ENCODE data around the gene FKBP10. TPM values are rescaled to one million over a fixed set of nuclear protein-coding genes. Genes with fewer than 3 reads are reported as not detected.

The FKBP10 gene
- total and polyA plus RNA-seq, 10 of the 15 experiments (the other 5 are each of a cell fraction or from before 2014, with no cell fraction given), result 0.02 to 4.7 (median 1.8) TPM

DNA sequence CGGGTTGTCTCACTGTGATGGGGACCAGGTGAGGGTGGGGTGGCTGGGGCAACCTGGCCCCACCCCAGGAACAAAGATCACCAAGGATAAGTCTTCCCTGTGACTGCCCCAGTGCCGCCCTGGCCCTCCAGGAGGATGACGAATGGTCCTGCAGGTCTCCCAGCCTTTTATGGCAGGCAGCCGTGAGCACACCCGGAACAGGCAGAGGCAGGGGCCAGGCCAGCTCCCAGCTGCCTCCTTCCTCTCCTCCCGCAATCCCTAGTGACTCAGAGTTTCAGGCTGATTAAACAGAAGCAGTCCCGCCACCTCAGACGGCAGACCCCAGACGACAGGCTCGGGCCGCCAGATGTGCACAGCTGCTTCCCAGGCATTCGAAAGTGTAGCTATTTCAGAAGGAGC lies 39.6 kb upstream of the FKBP10 start:
- no peak overlapping the region for H2AFZ ChIP-seq (ENCODE audit: control insufficient read depth, low read depth, low read length)
- H3K79me2 ChIP-seq (ENCODE audit: control insufficient read depth, insufficient read depth, low read length), result peaks cover 4% of the 10 kb centered on the region
- no TSS peak for BruUV-seq (replicated peaks)
- ChIA-PET RAD21 (ENCODE audit: unreplicated experiment) (no interaction called here), CTCF (no interaction called here), POLR2A (interaction anchor here (1.9 kb wide), 1 partner anchor 13 kb away, joined by 6 read pairs; the partner anchor contains the start of gene JUP), SMC1A (ENCODE audit: uncharacterized antibody, unreplicated experiment) (no interaction called here)
- no peak overlapping the region for H3K9ac ChIP-seq (ENCODE audit: control insufficient read depth, insufficient read depth, low read length)
- intact Hi-C loops (cut with micrococcal nuclease; ENCODE audit: unreplicated experiment) (no loop called here), in situ Hi-C loops (cut with MboI) (no loop called here)
- ATAC-seq (no peak), FAIRE-seq (no peak), DNase-seq (ENCODE audit: low read depth, low spot score) (no peak)
- H4K20me1 ChIP-seq (ENCODE audit: control insufficient read depth, insufficient read depth), result no peaks in the 10 kb centered on the region
- no peaks in the 10 kb centered on the region for H3K27me3 ChIP-seq (replicated peaks in 1 of 2; ENCODE audit: control insufficient read depth in 2 of 2, insufficient read depth in 2 of 2, low read length in 1 of 2)
- no peaks in the 10 kb centered on the region for H3K36me3 ChIP-seq (ENCODE audit: control insufficient read depth in 2 of 2, insufficient read depth in 2 of 2, low read length in 1 of 2)
- whole genome bisulfite sequencing (ENCODE audit: insufficient coverage, insufficient replicate concordance, low lambda C conversion rate, missing lambda C conversion rate), result 59% methylated on average over 12 of the region's 12 CpGs
- H3K4me2 ChIP-seq (ENCODE audit: control insufficient read depth, insufficient read depth), result no peak overlapping the region
- no peak overlapping the region for H3K27ac ChIP-seq (ENCODE audit: control insufficient read depth, insufficient read depth)
- H3K4me1 ChIP-seq (ENCODE audit: control insufficient read depth, insufficient read depth, low read length), result no peaks in the 10 kb centered on the region
- TF ChIP-seq HDGF (IDR thresholded peaks at IDR 0.05) (no peak), ZBED1 (IDR thresholded peaks at IDR 0.05; ENCODE audit: borderline replicate concordance) (no peak), EGR1 (IDR thresholded peaks at IDR 0.05; ENCODE audit: borderline replicate concordance in 1 of 2, low read depth in 2 of 2, low read length in 2 of 2) (no peak), JUND (IDR thresholded peaks at IDR 0.05; ENCODE audit: low read depth, low read length) (no peak), BACH1 (IDR thresholded peaks at IDR 0.05; ENCODE audit: borderline replicate concordance) (no peak), TARDBP (IDR thresholded peaks at IDR 0.05; ENCODE audit: borderline replicate concordance) (no peak), SREBF1 (IDR thresholded peaks at IDR 0.05; ENCODE audit: low read length) (no peak), CHD1 (IDR thresholded peaks at IDR 0.05; ENCODE audit: low read depth, low read length) (no peak), FOXM1 (IDR thresholded peaks at IDR 0.05; ENCODE audit: low read depth, low read length) (no peak), SP1 (IDR thresholded peaks at IDR 0.05; ENCODE audit: low read depth, low read length) (no peak), ATF7 (IDR thresholded peaks at IDR 0.05; ENCODE audit: low read depth) (no peak), BRCA1 (IDR thresholded peaks at IDR 0.05; ENCODE audit: low read depth, low read length) (no peak), MTA3 (IDR thresholded peaks at IDR 0.05; ENCODE audit: borderline replicate concordance, low read length) (no peak)
- TF ChIP-seq, protein P1, sequence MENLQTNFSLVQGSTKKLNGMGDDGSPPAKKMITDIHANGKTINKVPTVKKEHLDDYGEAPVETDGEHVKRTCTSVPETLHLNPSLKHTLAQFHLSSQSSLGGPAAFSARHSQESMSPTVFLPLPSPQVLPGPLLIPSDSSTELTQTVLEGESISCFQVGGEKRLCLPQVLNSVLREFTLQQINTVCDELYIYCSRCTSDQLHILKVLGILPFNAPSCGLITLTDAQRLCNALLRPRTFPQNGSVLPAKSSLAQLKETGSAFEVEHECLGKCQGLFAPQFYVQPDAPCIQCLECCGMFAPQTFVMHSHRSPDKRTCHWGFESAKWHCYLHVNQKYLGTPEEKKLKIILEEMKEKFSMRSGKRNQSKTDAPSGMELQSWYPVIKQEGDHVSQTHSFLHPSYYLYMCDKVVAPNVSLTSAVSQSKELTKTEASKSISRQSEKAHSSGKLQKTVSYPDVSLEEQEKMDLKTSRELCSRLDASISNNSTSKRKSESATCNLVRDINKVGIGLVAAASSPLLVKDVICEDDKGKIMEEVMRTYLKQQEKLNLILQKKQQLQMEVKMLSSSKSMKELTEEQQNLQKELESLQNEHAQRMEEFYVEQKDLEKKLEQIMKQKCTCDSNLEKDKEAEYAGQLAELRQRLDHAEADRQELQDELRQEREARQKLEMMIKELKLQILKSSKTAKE (IDR thresholded peaks at IDR 0.05; ENCODE audit: low read depth, poor library complexity, severe bottlenecking), result no peak
- TF ChIP-seq, protein P2, sequence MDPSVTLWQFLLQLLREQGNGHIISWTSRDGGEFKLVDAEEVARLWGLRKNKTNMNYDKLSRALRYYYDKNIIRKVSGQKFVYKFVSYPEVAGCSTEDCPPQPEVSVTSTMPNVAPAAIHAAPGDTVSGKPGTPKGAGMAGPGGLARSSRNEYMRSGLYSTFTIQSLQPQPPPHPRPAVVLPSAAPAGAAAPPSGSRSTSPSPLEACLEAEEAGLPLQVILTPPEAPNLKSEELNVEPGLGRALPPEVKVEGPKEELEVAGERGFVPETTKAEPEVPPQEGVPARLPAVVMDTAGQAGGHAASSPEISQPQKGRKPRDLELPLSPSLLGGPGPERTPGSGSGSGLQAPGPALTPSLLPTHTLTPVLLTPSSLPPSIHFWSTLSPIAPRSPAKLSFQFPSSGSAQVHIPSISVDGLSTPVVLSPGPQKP (IDR thresholded peaks at IDR 0.05; ENCODE audit: low read depth, low read length), result no peak
- TF ChIP-seq, protein P3, sequence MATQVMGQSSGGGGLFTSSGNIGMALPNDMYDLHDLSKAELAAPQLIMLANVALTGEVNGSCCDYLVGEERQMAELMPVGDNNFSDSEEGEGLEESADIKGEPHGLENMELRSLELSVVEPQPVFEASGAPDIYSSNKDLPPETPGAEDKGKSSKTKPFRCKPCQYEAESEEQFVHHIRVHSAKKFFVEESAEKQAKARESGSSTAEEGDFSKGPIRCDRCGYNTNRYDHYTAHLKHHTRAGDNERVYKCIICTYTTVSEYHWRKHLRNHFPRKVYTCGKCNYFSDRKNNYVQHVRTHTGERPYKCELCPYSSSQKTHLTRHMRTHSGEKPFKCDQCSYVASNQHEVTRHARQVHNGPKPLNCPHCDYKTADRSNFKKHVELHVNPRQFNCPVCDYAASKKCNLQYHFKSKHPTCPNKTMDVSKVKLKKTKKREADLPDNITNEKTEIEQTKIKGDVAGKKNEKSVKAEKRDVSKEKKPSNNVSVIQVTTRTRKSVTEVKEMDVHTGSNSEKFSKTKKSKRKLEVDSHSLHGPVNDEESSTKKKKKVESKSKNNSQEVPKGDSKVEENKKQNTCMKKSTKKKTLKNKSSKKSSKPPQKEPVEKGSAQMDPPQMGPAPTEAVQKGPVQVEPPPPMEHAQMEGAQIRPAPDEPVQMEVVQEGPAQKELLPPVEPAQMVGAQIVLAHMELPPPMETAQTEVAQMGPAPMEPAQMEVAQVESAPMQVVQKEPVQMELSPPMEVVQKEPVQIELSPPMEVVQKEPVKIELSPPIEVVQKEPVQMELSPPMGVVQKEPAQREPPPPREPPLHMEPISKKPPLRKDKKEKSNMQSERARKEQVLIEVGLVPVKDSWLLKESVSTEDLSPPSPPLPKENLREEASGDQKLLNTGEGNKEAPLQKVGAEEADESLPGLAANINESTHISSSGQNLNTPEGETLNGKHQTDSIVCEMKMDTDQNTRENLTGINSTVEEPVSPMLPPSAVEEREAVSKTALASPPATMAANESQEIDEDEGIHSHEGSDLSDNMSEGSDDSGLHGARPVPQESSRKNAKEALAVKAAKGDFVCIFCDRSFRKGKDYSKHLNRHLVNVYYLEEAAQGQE (IDR thresholded peaks at IDR 0.05; ENCODE audit: low read depth, low read length), result no peak
- TF ChIP-seq, protein P4, sequence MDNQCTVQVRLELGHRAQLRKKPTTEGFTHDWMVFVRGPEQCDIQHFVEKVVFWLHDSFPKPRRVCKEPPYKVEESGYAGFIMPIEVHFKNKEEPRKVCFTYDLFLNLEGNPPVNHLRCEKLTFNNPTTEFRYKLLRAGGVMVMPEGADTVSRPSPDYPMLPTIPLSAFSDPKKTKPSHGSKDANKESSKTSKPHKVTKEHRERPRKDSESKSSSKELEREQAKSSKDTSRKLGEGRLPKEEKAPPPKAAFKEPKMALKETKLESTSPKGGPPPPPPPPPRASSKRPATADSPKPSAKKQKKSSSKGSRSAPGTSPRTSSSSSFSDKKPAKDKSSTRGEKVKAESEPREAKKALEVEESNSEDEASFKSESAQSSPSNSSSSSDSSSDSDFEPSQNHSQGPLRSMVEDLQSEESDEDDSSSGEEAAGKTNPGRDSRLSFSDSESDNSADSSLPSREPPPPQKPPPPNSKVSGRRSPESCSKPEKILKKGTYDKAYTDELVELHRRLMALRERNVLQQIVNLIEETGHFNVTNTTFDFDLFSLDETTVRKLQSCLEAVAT (IDR thresholded peaks at IDR 0.05), result no peak
- H3K4me3 ChIP-seq, result no peak overlapping the region
- no peaks in the 10 kb centered on the region for H3K9me3 ChIP-seq (replicated peaks; ENCODE audit: control insufficient read depth, insufficient read depth, low read length)

Measured in GM12878 (cell line).